GM12878 (cell line): ENCODE results near the gene PDE8B. TPM values are rescaled to one million over a fixed set of nuclear protein-coding genes. Genes with fewer than 3 reads are reported as not detected.

Experiments used
- ATAC-seq: fragments of 200-7000 bp; cut with Tn5 transposase; 3 replicates; pipeline ENCODE4 v1.9.1; 2020; ENCODE audit warnings: mild to moderate bottlenecking, moderate library complexity
- BruUV-seq: library from RNA; stranded (reverse); fragments of 400-500 nt; replicated peaks from 2 replicates; lab custom pipeline; 2021; lab: Mats Ljungman, UMichigan
- CTCF ChIA-PET: fragments of 300-600 bp; sonication (Branson Sonifier 250); formaldehyde crosslinking; extraction: SDS; loops from one replicate; lab custom pipeline; 2021; ENCODE audit warnings: inconsistent platforms; lab: Yijun Ruan, JAX
- POLR2A ChIA-PET: fragments of 350-600 bp; formaldehyde crosslinking; extraction: SDS; loops from one replicate; lab custom pipeline; 2021; ENCODE audit warnings: inconsistent platforms; lab: Charles Lee
- RAD21 ChIA-PET: fragments of 300-600 bp; sonication (Branson Sonifier 250); formaldehyde crosslinking; loops from one replicate; lab custom pipeline; 2023; ENCODE audit warnings: antibody characterized with exemption; ENCODE audit not compliant: unreplicated experiment; lab: Charles Lee
- SMC1A ChIA-PET: fragments of 300-600 bp; sonication (Branson Sonifier 250); formaldehyde crosslinking; loops from one replicate; lab custom pipeline; 2023; ENCODE audit not compliant: unreplicated experiment, uncharacterized antibody; lab: Charles Lee
- DNase-seq: peaks from one replicate; pipeline ENCODE4 v3.0.0-alpha.2; 2011; ENCODE audit warnings: low read depth, low spot score
- FAIRE-seq: peaks from 3 replicates; lab custom pipeline; 2011; peaks lifted over from hg19 to GRCh38; lab: Jason Lieb, UNC
- H2AFZ ChIP-seq: 2 replicates; pipeline ENCODE4 v1.6.0; 2011; ENCODE audit warnings: low read depth, low read length, control low read depth; ENCODE audit not compliant: control insufficient read depth
- H3K27ac ChIP-seq: 2 replicates; pipeline ENCODE4 v1.5.1; 2011; ENCODE audit warnings: control low read depth; ENCODE audit not compliant: control insufficient read depth, insufficient read depth
- H3K27me3 ChIP-seq, 2 experiments: replicated peaks in 1 of 2; 2 replicates each; pipeline versions ENCODE4 v1.6.0 to v1.6.1; 2011; ENCODE audit warnings: low read length in 1 of 2; ENCODE audit not compliant: control insufficient read depth in 2 of 2, insufficient read depth in 2 of 2
- H3K36me3 ChIP-seq, 2 experiments: 2 replicates each; pipeline ENCODE4 v1.5.1; 2011; ENCODE audit warnings: low read length in 1 of 2; ENCODE audit not compliant: control insufficient read depth in 2 of 2, insufficient read depth in 2 of 2
- H3K4me1 ChIP-seq: 2 replicates; pipeline ENCODE4 v1.6.1; 2011; ENCODE audit warnings: mild to moderate bottlenecking, low read length, moderate library complexity, mixed read lengths; ENCODE audit not compliant: control insufficient read depth, insufficient read depth
- H3K4me2 ChIP-seq: 2 replicates; pipeline ENCODE4 v1.6.0; 2011; ENCODE audit warnings: control low read depth; ENCODE audit not compliant: control insufficient read depth, insufficient read depth
- H3K4me3 ChIP-seq: fragments of 200-600 bp; sonication (generic); 2 replicates; pipeline ENCODE4 v1.5.1; 2016
- H3K79me2 ChIP-seq: 2 replicates; pipeline ENCODE4 v1.6.0; 2011; ENCODE audit warnings: low read length; ENCODE audit not compliant: control insufficient read depth, insufficient read depth
- H3K9ac ChIP-seq: 2 replicates; pipeline ENCODE4 v1.8.0; 2011; ENCODE audit warnings: low read length, control low read depth, mixed read lengths; ENCODE audit not compliant: control insufficient read depth, insufficient read depth
- H3K9me3 ChIP-seq: replicated peaks from 3 replicates; pipeline ENCODE4 v1.5.1; 2011; ENCODE audit warnings: mild to moderate bottlenecking, low read length; ENCODE audit not compliant: control insufficient read depth, insufficient read depth
- H4K20me1 ChIP-seq: 2 replicates; pipeline ENCODE4 v1.6.0; 2011; ENCODE audit not compliant: control insufficient read depth, insufficient read depth
- BHLHE40 ChIP-seq, 2 experiments: fragments of 450-650 bp in 1 of 2; IDR thresholded peaks; 2 replicates each; pipeline ENCODE4 v1.6.1; 2011 to 2017; ENCODE audit warnings: low read depth in 2 of 2, borderline replicate concordance in 1 of 2, improper control_type of control experiment in 1 of 2, low read length in 1 of 2, mild to moderate bottlenecking in 1 of 2
- CHD2 ChIP-seq: IDR thresholded peaks from 2 replicates; pipeline ENCODE4 v1.6.1; 2011; ENCODE audit warnings: low read depth, low read length, improper control_type of control experiment, borderline replicate concordance
- E4F1 ChIP-seq: fragments of 450-650 bp; IDR thresholded peaks from 2 replicates; pipeline ENCODE4 v1.6.1; 2018; ENCODE audit warnings: borderline replicate concordance, mild to moderate bottlenecking; ENCODE audit not compliant: partially characterized antibody
- HSF1 ChIP-seq: fragments of 150-350 bp; IDR thresholded peaks from 2 replicates; pipeline ENCODE4 v1.6.1; 2014; ENCODE audit warnings: mild to moderate bottlenecking, low read depth, low read length
- MEF2A ChIP-seq: IDR thresholded peaks from 2 replicates; pipeline ENCODE4 v1.6.1; 2011; ENCODE audit warnings: low read depth, mild to moderate bottlenecking, low read length, moderate library complexity; ENCODE audit not compliant: insufficient read depth
- MLLT1 ChIP-seq: fragments of 450-650 bp; IDR thresholded peaks from 2 replicates; pipeline ENCODE4 v1.6.1; 2016; ENCODE audit warnings: mild to moderate bottlenecking
- REST ChIP-seq: IDR thresholded peaks from 2 replicates; pipeline ENCODE4 v1.6.1; 2012; ENCODE audit warnings: mild to moderate bottlenecking, low read depth, low read length
- SUZ12 ChIP-seq: fragments of 200-600 bp; sonication (generic); IDR thresholded peaks from one replicate; pipeline ENCODE4 v1.6.1; 2018; ENCODE audit warnings: antibody characterized with exemption, mild to moderate bottlenecking; ENCODE audit not compliant: unreplicated experiment
- YBX1 ChIP-seq: fragments of 450-650 bp; IDR thresholded peaks from 2 replicates; pipeline ENCODE4 v1.6.1; 2016; ENCODE audit warnings: antibody characterized with exemption
- ZNF622 ChIP-seq: fragments of 450-650 bp; IDR thresholded peaks from 2 replicates; pipeline ENCODE4 v1.6.1; 2017; ENCODE audit warnings: mild to moderate bottlenecking, inconsistent platforms
- WGBS: methylation state at CpG from one replicate; pipeline ENCODE4 v1.1.6; 2016; ENCODE audit warnings: low lambda C conversion rate; ENCODE audit not compliant: insufficient replicate concordance, insufficient coverage; ENCODE audit errors: missing lambda C conversion rate; 5-methylcytosine and 5-hydroxymethylcytosine counted together
- in situ Hi-C: fragments of 300-500 bp; cut with MboI; formaldehyde crosslinking; loops from 9 replicates; pipeline ENCODE4 v1.14.3; 2018; ENCODE audit warnings: mixed read lengths
- intact Hi-C: fragments of 100-400 bp; cut with micrococcal nuclease; formaldehyde crosslinking; loops from one replicate; pipeline ENCODE4 v1.14.2; 2022; ENCODE audit not compliant: unreplicated experiment
- polyA plus RNA-seq, 11 experiments: library from polyadenylated mRNA; depleted of rRNA in 4 of 11; unstranded in 6 of 11; stranded (reverse) in 5 of 11; fragments of >200 nt; fragmentation: Nextera tagmentation in 4 of 11; fragmentation: Illumina TruSeq in 1 of 11; extraction: Ambion mirVana in 4 of 11; extraction: Trizol in 1 of 11; gene quantifications; 1 replicate in 1 of 11; 2 replicates in 10 of 11; pipeline versions ENCODE4 v1.2.1 to v1.2.3, GENCODE V29; 2011 to 2016; ENCODE audit warnings: inconsistent platforms in 2 of 11, missing spikeins in 2 of 11, low read depth in 1 of 11
- total RNA-seq, 4 experiments: library from RNA; depleted of rRNA in 3 of 4; stranded (reverse); fragments of >200 nt in 3 of 4; fragmentation: Illumina TruSeq in 1 of 4; extraction: Trizol in 1 of 4; gene quantifications; 2 replicates each; pipeline versions ENCODE4 v1.2.1 to v1.2.3, GENCODE V29; 2013 to 2021

The PDE8B gene
- total and polyA plus RNA-seq, 10 of the 15 experiments (the other 5 are each of a cell fraction or from before 2014, with no cell fraction given): 0.03 to 0.44 (median 0.20) TPM; not detected in 3

- CTCF ChIA-PET: no interaction called here
- 28% methylated on average over 1 of the region's 1 CpG for WGBS
- TF ChIP-seq YBX1: no peak
- no peak for TF ChIP-seq BHLHE40 (IDR thresholded peaks at IDR 0.05; ENCODE audit: borderline replicate concordance in 1 of 2, low read depth in 2 of 2, low read length in 1 of 2)
- no peak for TF ChIP-seq ZNF622
- TF ChIP-seq SUZ12: no peak
- TF ChIP-seq REST: no peak
- no peak for TF ChIP-seq E4F1
- TF ChIP-seq HSF1: no peak
- no peak for TF ChIP-seq MLLT1
- no peak for TF ChIP-seq CHD2
- TF ChIP-seq MEF2A: no peak
- TF ChIP-seq, all 136 proteins: peak for 0
- Histone ChIP-seq H3K27me3 (no peaks in the 10 kb centered on the region), H3K36me3 (no peaks in the 10 kb centered on the region), H3K27ac (no peak overlapping the region), H2AFZ (no peak overlapping the region), H3K4me2 (no peak overlapping the region), H3K4me3 (no peak overlapping the region), H3K9me3 (no peaks in the 10 kb centered on the region), H3K9ac (no peak overlapping the region), H3K79me2 (no peaks in the 10 kb centered on the region), H3K4me1 (no peaks in the 10 kb centered on the region), H4K20me1 (no peaks in the 10 kb centered on the region)
- BruUV-seq: no TSS peak
- no peak for DNase-seq
- ATAC-seq: no peak
- in situ Hi-C loops: no loop called here
- intact Hi-C loops: no loop called here
- RAD21 ChIA-PET: no interaction called here
- SMC1A ChIA-PET: interaction anchor here (1.4 kb wide), 1 partner anchor 9 kb away, joined by 3 read pairs; no protein-coding TSS in a partner anchor
- POLR2A ChIA-PET: no interaction called here
- no peak for FAIRE-seq
Observed at GRCh38 chr5:77311214-77311571, 100.7 kb downstream of the PDE8B start.
